Nucleus accumbens (tissue), 56 donors: ENCODE results near the gene AVP.
A peak's percentile ranks its signal among the peaks of the same experiment; 100 is the strongest.

Source experiments
- DNase-seq, 56 donors: peaks; one replicate each; lab custom pipeline; 2025; lab: John Stamatoyannopoulos, UW

The AVP gene

GRCh38 chr20:3111507-3111906 lies 27.0 kb upstream of the AVP start:
- DNase-seq, result no peak

DNA sequence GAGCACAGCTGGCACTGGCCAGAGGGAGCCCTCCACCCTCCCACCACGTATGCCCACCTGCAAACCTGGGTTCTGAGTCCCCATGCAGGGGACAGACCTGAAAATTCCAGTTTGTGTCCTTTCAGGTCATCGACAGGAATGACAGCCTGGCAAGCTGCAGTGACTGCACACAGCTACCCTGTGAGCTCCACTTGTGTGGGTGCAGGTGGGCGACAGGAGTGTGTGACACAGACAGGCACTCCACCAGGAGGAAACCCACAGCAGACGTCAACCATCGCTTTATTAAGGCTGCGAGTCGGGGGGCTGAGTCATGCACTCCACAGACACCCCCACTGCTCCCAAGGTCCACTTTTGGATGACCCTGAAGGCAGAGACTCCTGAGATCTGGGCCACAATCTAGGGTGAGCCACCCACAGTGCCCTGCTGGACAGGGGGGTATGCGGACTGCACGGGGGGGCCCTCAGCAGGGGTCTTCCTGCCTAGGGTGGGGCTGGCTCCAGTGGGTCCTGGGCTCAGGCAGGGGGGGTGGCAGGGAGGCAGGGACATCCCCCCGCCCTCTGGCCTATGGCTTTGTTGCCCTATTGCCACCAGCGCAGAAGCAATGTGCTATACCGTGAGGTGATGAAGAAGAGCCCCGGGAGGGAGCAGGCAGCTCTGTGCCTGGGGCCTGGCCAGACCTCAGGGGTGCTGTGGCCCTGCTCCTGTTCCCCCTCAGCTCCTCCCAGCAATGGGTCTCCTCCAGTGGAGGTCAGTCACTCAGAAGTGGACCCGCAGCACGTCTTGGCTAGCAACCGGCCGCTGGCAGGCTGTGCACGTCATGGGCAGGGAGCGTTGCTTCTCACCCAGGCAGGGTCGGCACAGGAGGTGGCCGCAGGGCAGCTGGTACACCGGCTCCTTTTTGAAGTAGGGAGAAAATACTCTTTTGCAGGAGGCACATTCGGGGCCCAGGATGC lies 25.1 kb upstream of the AVP start:
- DNase-seq, result peak in 24 of 56 donors; percentile 4 to 79 (median 39)

GRCh38 chr20:3107464-3108025 lies 23.0 kb upstream of the AVP start:
- no peak for DNase-seq

DNA sequence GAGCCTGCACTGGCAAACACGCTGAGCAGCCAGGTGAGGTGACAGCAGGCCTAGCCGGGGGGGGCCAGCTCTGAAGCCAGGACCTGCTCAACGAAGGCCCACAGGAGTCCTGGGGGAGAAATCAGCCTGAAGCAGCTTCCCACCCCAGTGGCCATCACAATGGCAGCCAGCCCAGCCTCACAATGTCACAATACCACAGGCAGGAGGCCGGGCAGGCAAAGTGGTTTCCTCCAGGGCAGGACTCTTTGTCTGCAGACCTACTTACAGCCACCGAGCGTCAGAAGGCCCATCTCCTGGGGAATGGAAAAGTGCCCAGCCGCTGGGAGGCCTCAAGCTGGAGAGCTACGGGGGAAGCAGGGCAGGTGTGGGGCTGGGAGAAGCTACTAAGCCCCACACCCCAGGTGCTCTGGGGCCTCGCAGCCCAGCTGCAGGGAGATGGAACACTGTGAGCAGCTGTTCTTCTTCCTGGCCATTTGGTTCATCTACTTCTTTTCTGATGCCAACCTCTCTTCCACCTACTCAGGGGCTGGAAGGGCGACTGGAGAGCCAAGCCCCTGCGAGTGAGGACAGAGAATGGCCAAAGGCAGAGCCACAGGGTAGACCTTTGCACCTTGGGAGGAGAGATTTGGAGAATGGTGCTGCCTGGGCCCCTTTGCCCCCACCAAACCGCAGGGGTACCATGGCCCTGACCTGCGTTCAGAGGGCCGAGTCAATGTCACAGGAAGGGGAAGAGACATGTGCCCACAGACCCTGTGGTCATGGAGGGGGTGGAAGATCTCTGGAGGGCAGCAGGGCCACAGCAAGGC lies 22.3 kb upstream of the AVP start:
- DNase-seq, result peak in 7 of 56 donors; percentile 4 to 16 (median 12)

DNA sequence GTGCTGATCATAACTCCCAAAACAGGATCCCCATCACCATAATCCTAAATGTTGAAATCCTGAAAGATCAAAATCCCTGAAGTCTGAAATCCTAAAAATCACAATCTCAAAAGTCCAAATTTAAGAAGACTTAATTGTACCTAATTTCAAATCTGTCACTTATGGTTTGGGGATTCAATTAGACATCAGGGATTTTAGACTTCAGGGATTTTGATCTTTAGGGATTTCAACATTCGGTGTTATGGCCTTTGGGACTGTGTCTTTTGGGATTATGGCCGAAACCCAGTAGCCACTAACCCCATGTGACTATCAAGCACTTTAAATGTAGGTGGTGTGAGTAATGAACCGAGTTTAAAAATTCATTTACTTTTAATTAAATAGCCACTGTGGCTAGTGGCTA lies 21.7 kb upstream of the AVP start:
- DNase-seq, result no peak

- DNase-seq, result no peak
These were observed 21.0 kb upstream of the AVP start for GRCh38 chr20:3105256-3106137.

DNA sequence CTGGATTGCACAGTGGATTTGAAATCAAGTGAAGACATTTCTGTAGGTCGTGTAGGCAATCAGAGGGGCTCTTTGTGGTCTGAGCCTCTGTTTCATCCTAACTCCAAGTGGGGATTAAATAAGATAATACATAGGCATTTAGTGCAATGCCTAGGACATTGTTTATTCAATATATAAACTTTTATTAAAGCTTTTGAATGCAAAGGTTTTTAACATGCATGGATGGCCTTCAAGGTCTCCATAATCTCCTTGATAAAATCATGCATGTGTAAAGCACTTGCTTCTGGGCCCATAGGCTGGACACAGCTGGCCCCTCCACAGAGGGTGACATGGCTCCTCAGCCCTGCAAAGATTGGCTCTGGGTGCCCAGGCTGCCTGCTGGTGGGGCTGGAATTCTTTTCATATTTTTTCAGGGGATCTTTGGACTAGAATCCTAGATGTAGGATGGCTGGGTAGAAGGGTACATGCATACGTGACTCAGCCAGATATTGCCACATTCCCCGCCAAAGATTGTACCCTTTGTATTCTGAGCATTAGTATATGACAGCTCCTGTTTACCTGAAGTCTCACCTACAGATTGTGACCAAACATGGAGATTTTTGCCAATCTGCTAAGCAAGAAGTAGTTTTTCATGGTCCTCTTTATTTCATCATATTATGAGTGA lies 19.0 kb upstream of the AVP start:
- DNase-seq, result no peak

DNA sequence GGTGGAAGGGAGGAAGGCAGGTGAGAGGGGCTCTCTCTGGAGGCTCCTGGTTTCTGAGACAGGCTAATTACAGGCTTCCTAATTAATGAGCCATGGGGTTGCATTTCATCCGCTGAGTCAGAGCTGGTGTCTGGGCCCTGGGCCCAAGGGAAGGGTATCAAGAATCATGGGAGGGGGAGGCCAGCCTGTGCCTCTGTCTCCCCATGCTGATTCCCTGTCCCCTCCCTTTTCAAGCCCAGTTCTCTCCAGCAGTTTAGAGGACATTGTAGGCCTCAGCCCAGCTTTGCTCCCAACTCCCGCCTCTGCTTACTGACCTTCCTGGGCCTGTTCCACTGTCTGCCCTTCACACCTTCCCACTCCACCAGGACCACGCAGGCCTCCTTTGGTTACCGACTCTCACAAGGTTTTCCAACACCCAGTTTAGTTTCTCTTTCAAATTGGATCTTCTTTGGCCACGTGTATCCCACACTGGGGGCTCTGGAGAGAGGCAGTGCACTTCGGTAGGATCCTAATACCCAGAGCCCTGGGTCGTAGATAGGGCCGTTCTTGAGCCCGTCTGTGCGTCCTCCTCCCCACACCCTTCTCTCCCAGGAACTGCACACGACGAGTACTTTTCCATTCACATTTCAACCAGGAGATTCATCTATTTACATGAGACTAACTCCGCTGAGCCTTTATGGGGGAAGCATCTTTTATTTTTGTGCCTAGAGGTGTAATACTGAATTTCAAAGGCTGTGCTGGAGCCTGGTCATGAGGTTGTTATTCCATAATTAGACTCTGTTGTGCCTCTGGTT lies 18.2 kb upstream of the AVP start:
- DNase-seq, result peak in 1 of 56 donors; percentile 8

GRCh38 chr20:3101737-3102574 lies 17.4 kb upstream of the AVP start:
- no peak for DNase-seq

DNA sequence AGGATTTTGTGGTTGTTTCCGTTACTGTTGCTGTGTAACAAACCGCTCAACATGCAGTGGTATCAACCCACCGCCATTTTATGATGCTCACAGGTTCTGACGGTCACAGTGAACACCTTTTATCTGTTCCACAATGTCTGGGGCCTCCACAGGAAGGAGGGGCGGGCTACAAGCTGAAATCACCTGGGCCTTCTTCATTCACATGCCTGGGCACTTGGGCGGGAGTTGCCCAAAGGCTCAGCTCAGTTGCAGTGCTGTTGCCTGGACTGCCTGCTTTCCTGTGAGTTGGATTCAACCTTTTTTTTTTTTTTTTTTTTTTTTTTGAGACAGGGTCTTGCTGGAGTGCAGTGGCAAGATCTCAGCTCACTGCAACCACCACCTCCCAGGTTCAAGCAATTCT lies 16.7 kb upstream of the AVP start:
- DNase-seq, result no peak

DNA sequence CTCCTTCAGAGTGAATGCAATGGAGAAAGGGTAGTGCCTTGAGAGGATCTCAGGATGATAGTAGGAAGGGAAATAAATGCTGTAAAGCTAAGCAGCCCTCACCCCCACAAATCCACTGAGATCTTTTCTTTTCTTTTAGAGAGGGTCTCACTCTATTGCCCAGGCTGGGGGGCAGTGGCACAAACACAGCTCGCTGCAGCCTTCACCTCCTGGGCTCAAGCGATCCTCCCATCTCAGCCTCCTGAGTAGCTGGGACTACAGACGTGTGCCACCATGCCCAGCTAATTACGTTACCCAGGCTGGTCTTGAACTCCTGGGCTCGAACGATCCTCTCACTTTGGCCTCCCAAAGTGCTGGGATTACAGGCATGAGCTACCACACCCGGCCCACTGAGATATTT lies 16.0 kb upstream of the AVP start:
- no peak for DNase-seq

GRCh38 chr20:3094848-3095629 lies 10.5 kb upstream of the AVP start:
- no peak for DNase-seq

DNA sequence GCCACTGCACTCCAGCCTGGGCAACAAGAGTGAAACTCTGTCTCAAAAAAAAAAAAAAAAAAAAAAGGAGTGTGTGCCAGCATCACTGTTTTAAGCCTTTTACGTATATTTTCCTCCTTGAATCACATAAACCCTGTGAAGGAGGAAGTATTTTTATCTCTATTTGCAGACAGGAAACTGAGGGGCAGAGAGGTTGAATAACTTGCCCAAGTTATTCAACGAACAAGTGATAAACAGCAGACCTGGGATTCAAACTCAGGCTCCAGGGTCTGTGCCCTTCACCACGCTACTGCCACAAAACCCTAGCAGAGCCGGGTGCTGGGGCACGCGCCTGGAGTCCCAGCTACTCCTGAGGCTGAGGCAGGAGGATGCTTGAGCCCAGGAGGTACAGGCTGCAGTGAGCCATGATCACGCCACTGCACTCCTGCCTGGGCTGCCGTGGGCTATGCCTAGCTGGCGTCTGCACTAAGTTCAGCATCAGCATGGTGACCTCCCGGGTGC lies 9.4 kb upstream of the AVP start:
- no peak for DNase-seq

GRCh38 chr20:3092611-3093379 lies 8.3 kb upstream of the AVP start:
- DNase-seq, result no peak

DNA sequence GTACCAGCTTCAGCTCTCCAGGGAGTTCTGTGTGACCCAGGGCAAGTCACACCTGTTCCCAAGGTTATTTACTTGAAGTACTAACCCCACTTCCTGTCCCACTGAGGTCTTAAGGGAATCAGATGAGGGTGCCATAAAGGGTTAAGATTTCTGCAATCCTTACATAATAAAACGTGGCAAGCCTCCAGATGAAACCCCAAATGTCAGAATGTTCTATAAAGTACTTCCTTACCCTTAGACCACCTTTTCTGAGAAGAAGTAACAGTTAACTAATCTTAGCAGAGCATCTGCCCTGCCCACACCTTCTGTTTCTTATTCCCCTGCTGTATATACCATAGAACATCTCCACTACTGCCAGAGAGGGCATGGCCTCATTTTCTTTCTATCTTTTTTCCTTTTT lies 6.0 kb upstream of the AVP start:
- DNase-seq, result no peak

- DNase-seq, result no peak
These were observed 3.5 kb upstream of the AVP start for GRCh38 chr20:3088031-3088430.
